Mucosa of descending colon (tissue), 3 donors: ENCODE results near the gene NHS. TPM values are rescaled to one million over a fixed set of nuclear protein-coding genes. Genes with fewer than 3 reads are reported as not detected.

Source experiments
- ATAC-seq: fragments of 200-7000 bp; cut with Tn5 transposase; one replicate; pipeline ENCODE4 v1.9.1; 2020; ENCODE audit warnings: mild to moderate bottlenecking, moderate library complexity
- DNase-seq, 3 donors: peaks; one replicate each; pipeline ENCODE4 v3.0.0-alpha.2; 2020
- H3K36me3 ChIP-seq: fragments of 200-600 bp; one replicate; pipeline ENCODE4 v1.8.0; 2021; ENCODE audit warnings: low read depth, mild to moderate bottlenecking
- H3K4me1 ChIP-seq: fragments of 200-600 bp; one replicate; pipeline ENCODE4 v1.8.0; 2021; ENCODE audit warnings: low read depth, mild to moderate bottlenecking
- H3K4me3 ChIP-seq: fragments of 200-600 bp; one replicate; pipeline ENCODE4 v1.8.0; 2021; ENCODE audit warnings: mild to moderate bottlenecking
- H3K9me3 ChIP-seq: fragments of 200-600 bp; one replicate; pipeline ENCODE4 v1.8.0; 2021; ENCODE audit warnings: mild to moderate bottlenecking
- CTCF ChIP-seq: fragments of 200-600 bp; IDR thresholded peaks from one replicate; pipeline ENCODE4 v1.8.0; 2022; ENCODE audit warnings: antibody characterized with exemption, mild to moderate bottlenecking
- intact Hi-C, 2 donors: fragments of 100-400 bp; cut with DNase I in 1 of 2; cut with micrococcal nuclease in 1 of 2; formaldehyde crosslinking; loops; one replicate each; pipeline versions ENCODE4 v1.11.0 to v1.11.1; 2022; cut with DNase I, micrococcal nuclease
- total RNA-seq, 3 donors: library from RNA; stranded (reverse); fragmentation: NEBNext Ultra II Directional in 2 of 3; extraction: Animal tissue kit (Norgen Biotek cat#: 25700) in 2 of 3; gene quantifications; one replicate each; pipeline versions ENCODE4 v1.2.1 to v1.2.4, GENCODE V29; 2021 to 2023
- donor health status: DM: no; HTN: no; CAD: no; lungs with moderate emphysema.
- donor health status: DM: no; HTN: no; CAD: no.
- donor health status: DM: no; HTN: yes; CAD: no.

The NHS gene
- total RNA-seq, 3 donors from 2014 or later = 1.8 to 11.7 (median 2.1) TPM

DNA sequence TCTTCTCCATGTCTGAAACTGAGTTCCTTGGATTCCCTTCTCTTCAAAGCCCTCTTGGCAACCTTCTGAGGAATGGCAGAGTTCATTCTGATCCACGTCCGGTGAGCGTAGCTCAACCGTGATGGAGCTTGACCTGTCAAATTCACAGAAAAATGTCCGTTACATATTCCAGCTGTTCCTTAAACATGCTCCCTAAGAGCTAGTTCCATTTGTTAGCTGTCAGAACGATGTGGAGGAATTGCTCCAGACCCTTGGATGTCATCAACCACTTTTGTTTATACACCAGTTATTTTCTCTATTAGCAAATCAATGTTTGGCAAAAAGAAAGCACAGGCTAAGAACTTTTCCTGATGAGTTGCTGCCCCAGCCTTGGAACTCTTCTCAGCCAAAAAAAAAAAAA, 50.1 kb downstream of the NHS start:
- no peak for TF ChIP-seq CTCF
- ATAC-seq (no peak), DNase-seq (no peak)
- no peak overlapping the region for H3K4me3 ChIP-seq
- intact Hi-C loops = no loop called here
- H3K9me3 ChIP-seq = no peaks in the 10 kb centered on the region
- no peaks in the 10 kb centered on the region for H3K36me3 ChIP-seq
- H3K4me1 ChIP-seq = no peaks in the 10 kb centered on the region

GRCh38 chrX:17425551-17425950, 50.6 kb downstream of the NHS start:
- no peaks in the 10 kb centered on the region for H3K36me3 ChIP-seq
- no peak overlapping the region for H3K4me3 ChIP-seq
- intact Hi-C loops = no loop called here
- H3K9me3 ChIP-seq = no peaks in the 10 kb centered on the region
- no peaks in the 10 kb centered on the region for H3K4me1 ChIP-seq
- DNase-seq (no peak), ATAC-seq (no peak)
- TF ChIP-seq CTCF = no peak

GRCh38 chrX:17431171-17431570, 56.2 kb downstream of the NHS start:
- no peaks in the 10 kb centered on the region for H3K36me3 ChIP-seq
- intact Hi-C loops = no loop called here
- DNase-seq = no peak
- H3K9me3 ChIP-seq = no peaks in the 10 kb centered on the region
- ATAC-seq = no peak
- TF ChIP-seq CTCF = no peak
- no peaks in the 10 kb centered on the region for H3K4me1 ChIP-seq
- H3K4me3 ChIP-seq = no peak overlapping the region

DNA sequence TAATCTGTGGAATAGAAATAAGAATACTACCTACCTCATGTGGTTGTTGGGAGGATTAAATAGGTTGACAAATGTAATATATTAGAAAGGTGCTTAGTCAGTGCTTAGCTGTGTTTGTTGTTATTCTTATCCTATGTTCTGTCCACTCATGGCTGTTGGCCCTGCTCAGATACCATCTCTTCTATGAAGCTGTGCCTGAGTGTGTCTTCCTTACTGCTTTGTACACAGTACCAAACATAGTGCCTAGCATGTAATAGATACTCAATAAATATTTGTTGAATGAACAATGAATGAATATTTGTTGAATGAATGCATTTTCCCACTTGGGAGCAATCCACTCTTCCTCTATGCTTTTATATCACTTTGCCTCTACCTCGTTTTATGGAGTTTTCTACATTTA, 57.2 kb downstream of the NHS start:
- no peaks in the 10 kb centered on the region for H3K36me3 ChIP-seq
- no peak for ATAC-seq
- no peaks in the 10 kb centered on the region for H3K9me3 ChIP-seq
- TF ChIP-seq CTCF = no peak
- DNase-seq = no peak
- intact Hi-C loops = no loop called here
- no peak overlapping the region for H3K4me3 ChIP-seq
- no peaks in the 10 kb centered on the region for H3K4me1 ChIP-seq

GRCh38 chrX:17433965-17434364, 59.0 kb downstream of the NHS start:
- TF ChIP-seq CTCF = no peak
- Histone ChIP-seq H3K9me3 (no peaks in the 10 kb centered on the region), H3K4me3 (no peak overlapping the region), H3K4me1 (no peaks in the 10 kb centered on the region), H3K36me3 (no peaks in the 10 kb centered on the region)
- intact Hi-C loops = no loop called here
- ATAC-seq (no peak), DNase-seq (no peak)

DNA sequence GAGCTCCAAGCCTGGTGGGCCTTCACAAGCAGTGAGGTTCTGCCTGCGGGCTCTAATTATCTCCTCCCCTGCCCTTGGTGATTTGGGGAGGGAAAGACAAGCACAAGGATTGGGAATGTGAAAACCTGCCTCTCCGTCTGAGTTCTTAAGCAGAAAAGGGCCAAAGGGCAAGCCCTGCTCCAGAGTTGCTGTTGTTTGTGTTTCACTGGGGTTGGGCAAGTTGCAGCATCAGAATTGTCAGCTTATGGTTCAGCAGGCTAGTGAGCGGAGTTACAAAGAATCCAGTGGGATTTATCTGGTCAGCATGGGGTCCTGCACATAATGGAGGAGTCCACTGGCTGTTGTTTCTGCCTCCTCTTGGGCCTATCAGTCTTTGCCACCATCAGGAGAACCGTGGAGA, 60.5 kb downstream of the NHS start:
- H3K36me3 ChIP-seq = no peaks in the 10 kb centered on the region
- no peak for TF ChIP-seq CTCF
- H3K9me3 ChIP-seq = no peaks in the 10 kb centered on the region
- DNase-seq (peak in 1 of 3 donors; percentile 10), ATAC-seq (peak; percentile 40)
- intact Hi-C loops = no loop called here
- no peak overlapping the region for H3K4me3 ChIP-seq
- H3K4me1 ChIP-seq = no peaks in the 10 kb centered on the region
